BE2C (cell line): ENCODE measurements around the gene FMNL2.

ENCODE experiments used
- DNase-seq: peaks from one replicate; pipeline ENCODE4 v3.0.0-alpha.2; 2020
- H3K27me3 ChIP-seq: fragments of 250-450 bp; sonication (Bioruptor Pico); 2 replicates; pipeline ENCODE4 v1.5.1; 2020; ENCODE audit warnings: mild to moderate bottlenecking
- H3K36me3 ChIP-seq: fragments of 250-450 bp; sonication (Bioruptor Pico); 2 replicates; pipeline ENCODE4 v1.5.1; 2020; ENCODE audit warnings: mild to moderate bottlenecking
- H3K4me1 ChIP-seq: fragments of 250-450 bp; sonication (Bioruptor Pico); 2 replicates; pipeline ENCODE4 v1.5.1; 2020
- H3K4me3 ChIP-seq: 2 replicates; pipeline ENCODE4 v1.5.1; 2011; ENCODE audit warnings: low read depth, low read length
- H3K9me3 ChIP-seq: fragments of 250-450 bp; sonication (Bioruptor Pico); 2 replicates; pipeline ENCODE4 v1.5.1; 2020
- TF ChIP-seq, protein P1 (sequence below): IDR thresholded peaks from 2 replicates; pipeline ENCODE4 v1.5.1; 2012; ENCODE audit warnings: mild to moderate bottlenecking, low read depth, low read length

Gene FMNL2

DNA sequence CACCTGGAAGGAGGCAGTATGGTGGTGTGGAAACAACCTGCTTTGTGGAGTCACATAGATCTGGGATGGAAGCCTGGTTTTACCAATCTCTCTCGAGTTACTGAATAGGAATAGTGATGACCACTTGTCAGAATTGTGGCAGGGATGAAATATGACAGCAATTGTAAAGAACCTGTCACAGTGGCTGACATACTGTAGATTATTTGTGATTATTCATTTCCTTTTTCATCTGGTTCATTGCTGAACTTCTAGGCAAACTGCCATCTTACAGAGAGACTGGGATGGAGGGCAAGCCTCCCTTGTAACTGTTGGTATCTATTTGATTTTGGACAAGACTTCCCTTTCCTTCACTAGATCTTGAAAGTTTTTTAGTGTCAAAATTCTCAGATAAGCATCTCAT is 42.0 kb downstream of the FMNL2 start:
- Histone ChIP-seq H3K4me3 (no peak overlapping the region), H3K9me3 (no peaks in the 10 kb centered on the region), H3K27me3 (no peaks in the 10 kb centered on the region), H3K4me1 (no peaks in the 10 kb centered on the region), H3K36me3 (no peaks in the 10 kb centered on the region)
- TF ChIP-seq, protein P1, sequence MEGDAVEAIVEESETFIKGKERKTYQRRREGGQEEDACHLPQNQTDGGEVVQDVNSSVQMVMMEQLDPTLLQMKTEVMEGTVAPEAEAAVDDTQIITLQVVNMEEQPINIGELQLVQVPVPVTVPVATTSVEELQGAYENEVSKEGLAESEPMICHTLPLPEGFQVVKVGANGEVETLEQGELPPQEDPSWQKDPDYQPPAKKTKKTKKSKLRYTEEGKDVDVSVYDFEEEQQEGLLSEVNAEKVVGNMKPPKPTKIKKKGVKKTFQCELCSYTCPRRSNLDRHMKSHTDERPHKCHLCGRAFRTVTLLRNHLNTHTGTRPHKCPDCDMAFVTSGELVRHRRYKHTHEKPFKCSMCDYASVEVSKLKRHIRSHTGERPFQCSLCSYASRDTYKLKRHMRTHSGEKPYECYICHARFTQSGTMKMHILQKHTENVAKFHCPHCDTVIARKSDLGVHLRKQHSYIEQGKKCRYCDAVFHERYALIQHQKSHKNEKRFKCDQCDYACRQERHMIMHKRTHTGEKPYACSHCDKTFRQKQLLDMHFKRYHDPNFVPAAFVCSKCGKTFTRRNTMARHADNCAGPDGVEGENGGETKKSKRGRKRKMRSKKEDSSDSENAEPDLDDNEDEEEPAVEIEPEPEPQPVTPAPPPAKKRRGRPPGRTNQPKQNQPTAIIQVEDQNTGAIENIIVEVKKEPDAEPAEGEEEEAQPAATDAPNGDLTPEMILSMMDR = no peak
- DNase-seq = no peak

DNA sequence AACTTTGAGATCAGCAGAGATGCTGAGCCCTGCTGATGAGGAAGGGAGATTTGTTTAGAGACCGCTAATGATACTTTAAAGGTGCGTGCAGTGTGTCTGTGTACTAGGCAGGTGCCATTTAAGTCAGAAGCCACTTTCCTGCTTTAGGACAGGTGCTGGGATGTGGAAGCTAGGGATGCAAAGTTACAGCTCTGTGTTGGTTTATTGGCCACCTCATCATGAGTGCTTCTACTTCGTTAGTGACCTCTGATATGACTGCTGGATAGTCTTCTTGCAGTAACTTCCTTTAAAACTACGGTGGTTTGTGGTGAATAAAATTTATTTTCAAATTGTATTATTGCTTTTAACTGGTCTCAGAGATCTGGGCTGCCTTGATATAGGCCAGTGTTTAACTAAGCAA is 44.1 kb downstream of the FMNL2 start:
- H3K9me3 ChIP-seq = no peaks in the 10 kb centered on the region
- no peaks in the 10 kb centered on the region for H3K27me3 ChIP-seq
- TF ChIP-seq, protein P1 = no peak
- no peaks in the 10 kb centered on the region for H3K36me3 ChIP-seq
- no peaks in the 10 kb centered on the region for H3K4me1 ChIP-seq
- DNase-seq = no peak
- no peak overlapping the region for H3K4me3 ChIP-seq

GRCh38 chr2:152380261-152381055 is 45.5 kb downstream of the FMNL2 start:
- Histone ChIP-seq H3K27me3 (no peaks in the 10 kb centered on the region), H3K9me3 (no peaks in the 10 kb centered on the region), H3K4me3 (no peak overlapping the region), H3K4me1 (no peaks in the 10 kb centered on the region), H3K36me3 (no peaks in the 10 kb centered on the region)
- no peak for DNase-seq
- TF ChIP-seq, protein P1 = no peak

GRCh38 chr2:152383702-152384101 is 48.7 kb downstream of the FMNL2 start:
- H3K36me3 ChIP-seq = no peaks in the 10 kb centered on the region
- TF ChIP-seq, protein P1 = no peak
- no peaks in the 10 kb centered on the region for H3K27me3 ChIP-seq
- no peak for DNase-seq
- H3K9me3 ChIP-seq = no peaks in the 10 kb centered on the region
- H3K4me1 ChIP-seq = peaks cover 5% of the 10 kb centered on the region
- H3K4me3 ChIP-seq = no peak overlapping the region

GRCh38 chr2:152384992-152385391 is 50.0 kb downstream of the FMNL2 start:
- TF ChIP-seq, protein P1 = no peak
- no peaks in the 10 kb centered on the region for H3K27me3 ChIP-seq
- H3K4me1 ChIP-seq = peaks cover 5% of the 10 kb centered on the region
- no peak for DNase-seq
- H3K36me3 ChIP-seq = no peaks in the 10 kb centered on the region
- no peaks in the 10 kb centered on the region for H3K9me3 ChIP-seq
- no peak overlapping the region for H3K4me3 ChIP-seq

DNA sequence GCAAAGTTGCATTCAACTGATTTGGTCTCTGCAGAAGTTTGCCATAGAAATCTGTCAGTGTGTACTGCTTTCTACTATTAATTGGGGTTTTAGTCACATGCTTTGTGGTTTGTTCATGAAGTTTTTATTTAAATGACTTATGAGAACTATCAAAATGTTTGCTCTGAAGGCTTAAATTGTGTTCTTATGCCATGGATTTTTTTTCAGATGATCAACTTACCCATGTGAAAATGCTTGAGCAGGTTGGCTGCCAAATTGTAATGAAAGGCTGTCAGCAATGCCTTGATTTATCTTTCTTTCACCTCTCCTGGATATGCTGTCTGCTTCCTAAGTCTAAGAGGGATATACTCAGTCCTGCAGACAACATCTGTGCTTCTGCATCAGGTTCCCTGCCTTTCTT is 50.7 kb downstream of the FMNL2 start:
- H3K36me3 ChIP-seq = no peaks in the 10 kb centered on the region
- H3K4me1 ChIP-seq = peaks cover 5% of the 10 kb centered on the region
- H3K27me3 ChIP-seq = no peaks in the 10 kb centered on the region
- no peaks in the 10 kb centered on the region for H3K9me3 ChIP-seq
- TF ChIP-seq, protein P1 = no peak
- no peak overlapping the region for H3K4me3 ChIP-seq
- DNase-seq = no peak
